ENCODE data around the gene ITGAE. TPM values are rescaled to one million over a fixed set of nuclear protein-coding genes. Genes with fewer than 3 reads are reported as not detected.

ITGAE gene
- total and polyA plus RNA-seq, 7 donors = 25.2 to 51.8 (median 42.9) TPM

GRCh38 chr17:3766779-3767178, 34.2 kb downstream of the ITGAE start:
- Histone ChIP-seq H3K27ac (no peak overlapping the region), H3K36me3 (no peaks in the 10 kb centered on the region), H3K4me3 (no peak overlapping the region), H3K9me3 (no peaks in the 10 kb centered on the region), H3K4me1 (no peaks in the 10 kb centered on the region), H3K27me3 (no peaks in the 10 kb centered on the region)
- TF ChIP-seq POLR2AphosphoS5 (IDR thresholded peaks at IDR 0.05) (no peak), POLR2A (IDR thresholded peaks at IDR 0.05) (no peak), CTCF (IDR thresholded peaks at IDR 0.05) (no peak), EP300 (IDR thresholded peaks at IDR 0.05) (no peak)
- 70 to 86% methylated on average over 8 of the region's 8 CpGs for WGBS, 2 donors
- intact Hi-C loops (cut with DNase I) = no loop called here
- no peak for DNase-seq

GRCh38 chr17:3765981-3766380, 35.0 kb downstream of the ITGAE start:
- DNase-seq = no peak
- Histone ChIP-seq H3K4me1 (no peaks in the 10 kb centered on the region), H3K27me3 (no peaks in the 10 kb centered on the region), H3K4me3 (no peak overlapping the region), H3K9me3 (no peaks in the 10 kb centered on the region), H3K27ac (no peak overlapping the region), H3K36me3 (no peaks in the 10 kb centered on the region)
- WGBS, 2 donors = 87 to 93% methylated on average over 9 of the region's 9 CpGs
- intact Hi-C loops (cut with DNase I) = no loop called here
- TF ChIP-seq CTCF (IDR thresholded peaks at IDR 0.05) = no peak
- no peak for TF ChIP-seq POLR2A (IDR thresholded peaks at IDR 0.05)
- TF ChIP-seq EP300 (IDR thresholded peaks at IDR 0.05) = no peak
- TF ChIP-seq POLR2AphosphoS5 (IDR thresholded peaks at IDR 0.05) = no peak

- intact Hi-C loops (cut with DNase I) = no loop called here
- no peaks in the 10 kb centered on the region for H3K4me1 ChIP-seq
- H3K36me3 ChIP-seq = no peaks in the 10 kb centered on the region
- 80 to 83% methylated on average over 3 of the region's 3 CpGs for WGBS, 2 donors
- H3K27ac ChIP-seq = no peak overlapping the region
- peaks cover 0 to 4% (median under 1%) of the 10 kb centered on the region in 4 donors for H3K9me3 ChIP-seq
- TF ChIP-seq POLR2A (IDR thresholded peaks at IDR 0.05) = no peak
- TF ChIP-seq EP300 (IDR thresholded peaks at IDR 0.05) = no peak
- TF ChIP-seq POLR2AphosphoS5 (IDR thresholded peaks at IDR 0.05) = no peak
- no peak for TF ChIP-seq CTCF (IDR thresholded peaks at IDR 0.05)
- H3K27me3 ChIP-seq = no peaks in the 10 kb centered on the region
- DNase-seq = no peak
- H3K4me3 ChIP-seq = no peak overlapping the region
These were observed 37.2 kb downstream of the ITGAE start for GRCh38 chr17:3763777-3764170.

- DNase-seq = no peak
- Histone ChIP-seq H3K36me3 (no peaks in the 10 kb centered on the region), H3K9me3 (peaks cover 0 to 4% (median under 1%) of the 10 kb centered on the region in 4 donors), H3K27me3 (no peaks in the 10 kb centered on the region), H3K4me3 (no peak overlapping the region), H3K27ac (no peak overlapping the region), H3K4me1 (no peaks in the 10 kb centered on the region)
- whole genome bisulfite sequencing, 2 donors = 83 to 88% methylated on average over 14 of the region's 14 CpGs
- TF ChIP-seq EP300 (IDR thresholded peaks at IDR 0.05) (no peak), CTCF (IDR thresholded peaks at IDR 0.05) (no peak), POLR2A (IDR thresholded peaks at IDR 0.05) (no peak), POLR2AphosphoS5 (IDR thresholded peaks at IDR 0.05) (no peak)
- intact Hi-C loops (cut with DNase I) = no loop called here
These were observed 37.8 kb downstream of the ITGAE start for GRCh38 chr17:3762922-3763776.

All from sigmoid colon (tissue), 7 donors.